Hematopoietic multipotent progenitor cell treated with erythropoietin and hydrocortisone succinate and interleukin-3 and kit ligand, for 15 days (in vitro differentiated cells): Measurements from ENCODE around the gene MYCBP2.
"Not testable (repeated sequence)": the region's sequence is repeated elsewhere in the genome, so short reads cannot be mapped to it uniquely, and the experiment has no call there.

ENCODE experiments used
- DNase-seq: peaks from one replicate; pipeline ENCODE4 v3.0.0-alpha.2; 2015; ENCODE audit warnings: low spot score

MYCBP2 gene, protein sequence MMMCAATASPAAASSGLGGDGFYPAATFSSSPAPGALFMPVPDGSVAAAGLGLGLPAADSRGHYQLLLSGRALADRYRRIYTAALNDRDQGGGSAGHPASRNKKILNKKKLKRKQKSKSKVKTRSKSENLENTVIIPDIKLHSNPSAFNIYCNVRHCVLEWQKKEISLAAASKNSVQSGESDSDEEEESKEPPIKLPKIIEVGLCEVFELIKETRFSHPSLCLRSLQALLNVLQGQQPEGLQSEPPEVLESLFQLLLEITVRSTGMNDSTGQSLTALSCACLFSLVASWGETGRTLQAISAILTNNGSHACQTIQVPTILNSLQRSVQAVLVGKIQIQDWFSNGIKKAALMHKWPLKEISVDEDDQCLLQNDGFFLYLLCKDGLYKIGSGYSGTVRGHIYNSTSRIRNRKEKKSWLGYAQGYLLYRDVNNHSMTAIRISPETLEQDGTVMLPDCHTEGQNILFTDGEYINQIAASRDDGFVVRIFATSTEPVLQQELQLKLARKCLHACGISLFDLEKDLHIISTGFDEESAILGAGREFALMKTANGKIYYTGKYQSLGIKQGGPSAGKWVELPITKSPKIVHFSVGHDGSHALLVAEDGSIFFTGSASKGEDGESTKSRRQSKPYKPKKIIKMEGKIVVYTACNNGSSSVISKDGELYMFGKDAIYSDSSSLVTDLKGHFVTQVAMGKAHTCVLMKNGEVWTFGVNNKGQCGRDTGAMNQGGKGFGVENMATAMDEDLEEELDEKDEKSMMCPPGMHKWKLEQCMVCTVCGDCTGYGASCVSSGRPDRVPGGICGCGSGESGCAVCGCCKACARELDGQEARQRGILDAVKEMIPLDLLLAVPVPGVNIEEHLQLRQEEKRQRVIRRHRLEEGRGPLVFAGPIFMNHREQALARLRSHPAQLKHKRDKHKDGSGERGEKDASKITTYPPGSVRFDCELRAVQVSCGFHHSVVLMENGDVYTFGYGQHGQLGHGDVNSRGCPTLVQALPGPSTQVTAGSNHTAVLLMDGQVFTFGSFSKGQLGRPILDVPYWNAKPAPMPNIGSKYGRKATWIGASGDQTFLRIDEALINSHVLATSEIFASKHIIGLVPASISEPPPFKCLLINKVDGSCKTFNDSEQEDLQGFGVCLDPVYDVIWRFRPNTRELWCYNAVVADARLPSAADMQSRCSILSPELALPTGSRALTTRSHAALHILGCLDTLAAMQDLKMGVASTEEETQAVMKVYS (N-terminal part only)

DNA sequence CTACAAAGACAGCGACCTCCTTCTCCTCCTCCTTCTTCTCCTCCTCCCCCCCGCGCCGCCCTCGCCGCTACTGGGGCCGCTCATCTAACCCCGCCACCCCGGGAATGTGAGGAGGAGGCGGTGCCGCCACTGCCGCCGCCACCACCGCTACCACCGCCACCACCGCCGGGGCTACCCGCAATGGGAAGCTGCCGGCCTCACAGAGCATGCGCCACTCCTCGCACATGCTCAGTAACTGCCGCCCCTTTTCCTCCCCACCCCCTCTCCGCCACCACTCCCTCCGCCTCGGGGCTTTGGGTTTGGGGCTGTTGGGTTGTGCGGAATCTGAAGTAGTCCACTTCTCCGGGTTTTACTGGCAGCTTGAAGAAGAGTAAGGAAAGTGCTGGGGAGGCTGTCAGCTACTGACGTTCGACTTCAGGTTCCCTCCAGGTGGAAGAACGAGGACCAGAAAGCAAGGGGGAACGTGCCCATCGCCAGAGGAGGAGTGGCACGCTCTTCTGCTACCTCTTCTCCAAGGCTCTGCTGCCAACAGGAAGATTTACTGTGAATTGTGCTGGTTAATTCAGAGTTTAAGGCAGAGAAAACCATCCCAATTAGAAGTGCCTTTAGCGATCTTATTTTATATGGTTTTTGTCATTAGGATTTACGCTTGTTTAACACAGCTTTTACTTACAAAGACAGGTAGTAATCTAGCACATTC lies at the start of gene MYCBP2:
MYCBP2 (minus strand) TSS at position 190 of the 700 bp plus-strand sequence. CDS start 319 bp downstream, outside the sequence.
- DNase-seq = peak; percentile 95

DNA sequence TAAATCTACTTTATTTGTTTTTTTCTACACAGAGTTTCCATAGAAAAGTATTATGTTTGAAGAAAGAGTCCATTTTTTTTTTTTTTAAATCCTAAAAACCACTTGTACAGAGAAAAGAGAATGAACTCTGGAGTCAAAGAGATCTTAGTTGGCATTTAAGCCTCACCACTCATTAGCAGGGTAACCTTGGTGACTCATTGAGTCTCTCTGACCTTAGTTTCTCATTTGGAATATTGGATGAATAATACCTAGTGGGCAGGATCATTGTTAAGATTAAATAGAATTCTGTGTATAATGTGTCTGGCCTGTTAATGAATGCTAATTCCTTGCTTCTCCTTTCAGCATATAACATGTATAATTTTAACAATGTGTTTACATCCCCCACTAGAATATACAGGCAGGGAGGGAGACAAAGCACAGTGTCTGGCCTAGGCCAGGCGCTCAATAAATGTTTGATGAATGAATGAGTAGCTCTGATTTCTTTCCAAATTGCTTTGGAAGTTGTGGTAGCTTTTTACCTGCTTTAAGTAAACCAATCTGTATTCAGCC lies 48.7 kb upstream of the MYCBP2 start:
- no peak for DNase-seq

DNA sequence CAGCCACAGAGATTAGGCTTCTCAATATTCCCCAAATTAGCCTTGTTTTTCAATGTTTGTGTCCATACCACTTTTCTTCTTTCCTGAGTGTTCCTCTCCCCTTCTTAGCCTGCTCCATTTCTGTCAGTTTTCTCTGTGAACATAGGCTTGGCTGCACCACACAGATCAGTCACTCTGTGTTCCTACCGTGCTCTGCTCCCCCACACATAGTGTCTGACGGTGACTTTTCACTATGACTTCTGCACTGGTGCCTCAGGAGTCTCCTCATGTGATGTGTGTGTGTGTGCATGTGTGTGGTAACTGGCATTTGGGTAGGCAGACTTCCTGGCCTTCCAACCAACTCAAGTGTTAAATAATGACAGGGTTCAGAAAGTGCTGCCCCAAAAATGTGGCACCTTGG lies 47.9 kb upstream of the MYCBP2 start:
- no peak for DNase-seq

DNA sequence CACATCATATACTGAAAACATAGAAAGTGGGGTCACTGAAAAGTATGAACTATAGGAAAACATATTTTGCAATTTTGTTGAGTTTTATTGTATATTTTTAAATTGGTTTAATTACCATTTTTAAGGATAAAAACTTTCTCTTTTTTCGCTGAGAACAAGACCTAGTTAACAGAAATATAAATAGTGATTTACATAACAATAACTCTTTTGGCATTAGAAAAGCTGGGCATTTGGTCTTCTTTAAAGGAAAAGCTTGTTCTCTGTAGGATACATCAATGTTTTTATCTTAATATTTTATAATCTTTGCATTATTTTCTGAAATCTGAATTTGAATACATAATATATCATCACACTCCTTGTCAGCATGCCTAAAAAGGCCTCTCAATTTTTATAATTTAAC lies 47.4 kb upstream of the MYCBP2 start:
- no peak for DNase-seq

DNA sequence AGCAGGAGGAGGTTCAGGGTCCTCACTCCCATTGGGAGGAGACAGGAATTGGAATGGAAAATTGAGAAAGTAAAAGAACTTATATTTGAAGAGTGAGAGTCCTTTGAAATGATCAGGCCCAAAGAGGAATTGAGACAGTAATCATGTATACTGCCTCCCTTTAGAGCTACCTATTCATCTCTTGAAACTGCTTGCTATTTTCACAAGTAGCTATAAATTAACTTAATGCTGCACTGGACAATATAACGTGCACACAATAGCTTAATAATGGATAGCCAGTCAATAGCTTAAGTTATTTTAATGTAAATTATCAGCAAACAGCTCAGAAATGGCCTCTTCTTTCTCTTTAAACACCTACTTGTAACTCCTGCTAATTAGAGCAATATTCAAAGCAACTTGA lies 46.6 kb upstream of the MYCBP2 start:
- DNase-seq = no peak

DNA sequence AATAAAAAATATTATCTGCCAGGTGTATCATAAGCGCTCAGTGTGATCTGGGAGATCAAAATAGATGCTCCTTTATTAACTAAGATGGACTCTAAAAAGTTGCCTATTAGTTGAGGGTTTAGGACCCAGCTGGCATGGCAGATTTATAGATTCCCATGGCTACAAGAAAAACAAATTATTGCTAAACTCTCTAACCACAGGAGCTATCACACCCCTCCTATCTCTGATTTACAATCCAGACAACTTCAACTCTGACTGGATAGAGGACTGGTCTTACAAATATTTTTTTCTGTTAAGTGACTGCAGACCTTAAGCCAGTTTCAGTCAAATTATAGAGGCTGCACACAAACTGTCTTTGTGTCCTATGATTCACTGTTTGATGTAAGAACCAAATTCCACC lies 45.4 kb upstream of the MYCBP2 start:
- DNase-seq = no peak

DNA sequence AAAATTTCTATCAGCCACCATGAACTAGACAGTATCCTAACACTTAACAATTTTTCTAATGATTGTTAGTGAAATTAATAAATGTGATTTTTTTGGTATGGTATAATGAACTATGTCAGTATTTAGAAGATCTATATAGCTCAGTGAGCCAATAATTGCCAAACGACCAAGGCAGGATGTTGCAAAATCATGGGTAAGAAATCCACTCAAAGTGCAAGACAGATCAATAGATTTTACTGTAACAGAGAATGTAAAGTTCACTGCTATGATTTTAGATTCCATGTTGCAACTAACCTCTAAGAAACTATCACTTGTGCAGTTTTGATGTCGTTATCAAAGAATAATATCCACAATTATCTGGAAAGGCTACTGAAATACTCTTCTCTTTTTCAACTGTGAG lies 44.0 kb upstream of the MYCBP2 start:
- DNase-seq = no peak

DNA sequence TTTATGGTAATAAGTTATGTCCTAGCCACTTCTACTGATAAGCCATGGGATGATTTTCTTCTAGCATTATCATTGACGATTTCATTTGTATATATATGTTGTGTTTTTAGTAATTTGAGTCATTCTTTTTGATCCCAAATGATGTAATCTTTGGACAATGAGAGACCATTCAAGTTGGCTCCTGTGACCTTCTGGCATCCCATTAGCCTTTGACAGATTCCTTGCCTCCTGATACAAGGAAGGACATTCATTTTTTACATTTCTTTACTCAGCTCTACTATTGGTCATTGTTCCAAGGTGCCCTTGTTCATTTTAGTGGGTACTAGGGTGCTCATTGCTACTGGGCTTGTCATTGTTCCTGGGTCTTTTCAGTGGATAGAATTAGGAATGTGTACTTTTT lies 35.3 kb upstream of the MYCBP2 start:
- no peak for DNase-seq

DNA sequence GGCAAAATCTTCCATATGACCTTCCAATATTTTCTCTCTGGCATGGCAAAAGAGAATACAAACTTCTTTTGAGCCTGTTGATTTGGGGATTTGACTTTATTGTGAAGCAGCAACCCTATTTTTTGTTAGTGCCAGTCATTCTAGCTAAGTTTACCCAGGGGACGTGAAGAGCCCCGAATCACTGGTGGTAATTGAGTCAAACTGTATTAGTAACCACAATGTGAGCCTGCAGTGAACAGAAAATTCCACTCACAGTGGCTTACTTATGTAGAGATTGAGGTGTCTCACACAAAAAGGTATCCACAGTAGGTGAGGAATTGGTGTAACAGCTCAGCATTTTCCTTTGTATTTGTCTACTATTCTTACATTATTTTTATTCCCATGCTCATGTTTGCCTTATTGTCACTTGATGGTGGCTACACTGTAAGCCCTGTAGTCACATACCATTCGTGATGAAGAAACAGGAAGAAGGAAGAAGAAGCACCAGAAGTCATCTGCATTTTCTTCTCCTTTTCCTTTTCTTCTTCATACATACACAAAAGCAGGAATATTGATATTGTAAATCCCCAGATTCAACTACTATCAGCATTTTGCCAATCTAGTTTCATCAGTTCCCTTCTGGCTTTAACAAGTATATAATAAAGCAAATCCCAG lies 33.3 kb upstream of the MYCBP2 start:
- DNase-seq = no peak

DNA sequence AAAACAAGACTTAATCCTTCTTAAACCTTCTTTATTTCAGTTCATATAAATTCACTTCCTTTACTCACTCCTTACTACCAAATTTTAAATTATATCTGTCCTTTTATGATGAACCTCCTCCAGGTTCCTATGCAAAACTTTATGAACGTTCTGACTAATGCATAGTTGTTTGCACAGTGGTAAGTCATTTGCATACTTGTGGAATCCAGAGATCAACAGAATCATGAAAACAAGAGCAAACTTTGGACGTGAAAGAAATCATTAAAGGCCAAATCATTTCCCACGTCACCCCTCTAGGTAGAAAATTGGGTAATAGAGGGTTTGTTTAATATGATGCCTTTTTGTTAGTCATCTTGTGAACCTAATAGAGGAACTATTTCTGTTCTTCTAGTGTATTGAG lies 32.3 kb upstream of the MYCBP2 start:
- no peak for DNase-seq

DNA sequence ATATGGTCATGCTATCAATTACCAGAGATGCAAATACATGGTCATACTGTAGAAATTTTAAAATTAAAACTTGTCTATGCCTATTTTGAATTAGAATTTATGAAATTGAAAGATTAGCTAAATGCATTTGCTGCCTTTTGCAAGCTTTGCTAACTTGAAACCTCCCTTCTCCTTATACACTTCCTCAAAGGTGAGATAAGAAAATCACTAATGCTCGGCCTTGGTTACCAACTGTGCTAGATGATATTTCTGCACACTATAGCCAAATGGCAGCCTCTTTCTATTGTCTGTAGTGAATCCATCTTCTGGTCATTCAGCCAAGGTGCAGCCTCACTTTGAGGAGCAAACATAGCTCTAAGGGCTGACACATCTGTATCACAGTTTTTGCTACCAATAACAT lies 31.1 kb upstream of the MYCBP2 start:
- DNase-seq = no peak

DNA sequence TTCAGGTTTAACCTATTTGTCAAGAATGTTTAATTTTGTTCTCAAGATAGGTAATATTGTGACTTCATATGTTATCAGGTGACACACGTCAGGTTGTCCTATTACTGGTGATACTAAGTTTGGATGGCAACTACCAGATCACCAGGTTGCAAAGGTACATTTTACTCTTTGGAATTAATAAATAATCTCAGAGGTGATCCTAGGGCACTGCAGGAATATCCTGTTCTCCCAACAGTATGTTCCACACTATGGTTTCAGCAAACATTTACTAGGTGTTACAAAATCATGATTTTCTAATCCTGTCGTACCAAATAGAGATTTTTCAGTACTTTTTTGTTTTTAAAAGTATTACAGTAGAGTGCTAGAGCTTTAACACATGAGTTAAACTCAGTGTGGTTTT lies 29.3 kb upstream of the MYCBP2 start:
- no peak for DNase-seq

DNA sequence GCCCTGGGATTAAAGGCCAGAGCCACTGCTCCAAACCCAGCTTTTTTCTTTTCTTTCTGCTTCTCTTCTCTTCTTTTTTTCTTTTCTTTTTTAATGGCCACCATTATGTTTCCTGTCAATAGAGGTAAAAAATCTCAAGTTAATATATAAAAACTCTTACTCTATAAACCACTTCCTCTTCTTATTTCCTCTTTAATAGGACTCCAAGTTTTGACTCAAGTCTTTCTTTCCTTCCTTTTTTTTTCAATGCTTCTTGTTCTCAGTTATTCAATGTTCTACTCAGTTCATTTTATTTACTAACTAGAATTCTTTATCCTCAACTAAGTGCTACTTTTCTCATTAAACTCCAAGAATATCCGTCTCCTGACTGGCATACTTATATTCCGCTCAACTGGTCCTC lies 27.1 kb upstream of the MYCBP2 start:
- no peak for DNase-seq

DNA sequence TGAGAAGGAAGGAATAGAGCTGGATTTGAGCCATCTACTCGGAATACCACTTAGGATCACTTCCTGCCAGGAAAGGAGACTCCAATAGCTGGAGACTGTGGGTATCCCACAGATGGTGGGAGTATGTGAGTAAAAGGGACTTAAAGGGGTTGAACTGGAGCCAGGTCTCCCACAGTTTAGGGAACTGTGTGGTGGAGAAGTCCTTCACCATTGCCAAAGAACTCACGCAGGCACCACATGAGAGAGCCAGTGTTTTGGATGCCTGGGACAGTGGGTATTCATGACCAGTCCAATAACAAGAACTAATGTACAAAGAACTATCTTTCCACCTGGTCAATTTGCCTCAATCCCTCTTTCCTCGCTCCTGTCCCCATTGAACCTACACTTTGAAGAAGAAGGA lies 24.4 kb upstream of the MYCBP2 start:
- DNase-seq = no peak

DNA sequence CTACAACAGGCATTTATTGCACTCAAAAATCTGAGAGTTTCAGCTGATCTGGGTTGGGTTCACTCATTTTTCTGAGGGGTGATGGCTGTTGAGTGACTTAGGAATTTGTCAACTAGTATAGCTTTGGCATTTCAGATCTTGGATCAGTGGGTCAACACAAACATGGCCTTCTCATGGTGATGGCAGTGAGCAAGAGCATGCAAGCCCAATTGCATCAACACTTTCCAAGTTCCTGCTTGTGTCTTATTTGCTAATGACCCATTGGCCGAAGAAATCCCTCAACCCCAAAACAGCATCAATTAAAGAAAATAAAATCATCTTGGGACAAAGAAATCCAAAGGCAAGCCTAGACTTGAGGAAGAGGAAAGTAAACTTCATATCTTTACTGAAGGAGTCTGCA lies 23.9 kb upstream of the MYCBP2 start:
- no peak for DNase-seq

DNA sequence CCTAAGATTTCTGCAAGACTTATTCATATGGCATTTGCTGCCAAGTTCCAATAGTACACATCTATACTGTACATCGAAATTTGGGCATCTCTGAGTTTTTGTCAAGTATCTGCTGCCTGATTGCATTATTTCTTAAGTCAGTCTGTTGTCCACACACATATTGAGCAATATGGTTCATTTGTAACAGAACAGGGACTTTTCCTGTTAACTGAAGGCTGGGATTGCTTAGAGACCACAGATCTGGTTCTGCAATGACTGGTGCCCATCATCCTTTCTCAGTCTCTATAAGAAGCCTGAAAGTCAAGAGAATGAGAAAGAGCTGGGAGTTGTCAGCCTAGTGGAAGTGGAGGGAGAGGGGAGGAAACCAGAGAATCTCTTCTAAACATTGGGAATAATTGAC lies 22.5 kb upstream of the MYCBP2 start:
- DNase-seq = no peak

DNA sequence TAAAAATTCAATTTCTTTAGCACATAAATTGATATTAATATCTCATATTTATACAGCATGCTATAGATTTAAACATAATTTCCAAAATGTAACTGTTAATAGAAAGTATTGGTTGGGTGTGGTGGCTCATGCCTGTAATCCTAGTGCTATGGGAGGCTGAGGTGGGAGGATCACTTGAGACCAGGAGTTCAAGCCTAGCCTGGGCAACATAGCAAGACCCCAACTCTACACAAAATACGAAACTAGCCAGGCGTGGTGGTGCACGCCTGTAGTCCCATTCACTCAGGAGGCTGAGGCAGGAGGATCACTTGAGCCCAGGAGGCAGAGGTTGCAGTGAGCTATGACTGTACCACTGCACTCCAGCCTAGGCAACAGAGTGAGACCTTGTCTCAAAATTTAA lies 20.5 kb upstream of the MYCBP2 start:
- DNase-seq = not testable (repeated sequence)

DNA sequence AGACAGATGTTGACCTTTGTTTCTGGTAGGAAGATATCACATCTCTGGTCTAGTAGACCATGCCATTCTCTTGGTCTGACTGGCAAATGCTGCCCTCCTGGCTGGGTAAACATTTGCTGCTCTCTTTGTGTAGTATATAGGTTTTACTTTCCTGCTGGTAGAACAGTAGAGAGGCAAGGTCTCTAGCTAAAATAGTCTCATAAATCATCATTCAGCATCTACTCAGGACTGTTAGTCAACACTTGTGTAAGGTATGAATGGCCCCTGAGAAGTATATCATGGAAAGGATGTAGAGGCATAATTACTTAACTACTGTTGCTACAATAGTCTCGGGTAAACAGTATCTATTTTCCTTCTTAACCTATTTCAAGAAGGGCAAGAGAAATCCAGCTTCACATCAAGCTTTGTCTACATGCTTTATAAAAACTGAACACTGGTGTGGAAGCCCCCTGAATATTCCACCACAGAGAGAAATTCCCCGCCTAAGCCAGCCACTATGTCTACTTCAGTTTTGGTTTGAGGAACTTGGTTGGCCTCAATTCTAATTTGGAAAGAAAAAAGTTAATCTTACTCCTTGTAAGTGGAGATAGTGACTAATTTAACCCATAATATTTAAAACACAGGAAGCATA lies 18.4 kb upstream of the MYCBP2 start:
- no peak for DNase-seq

DNA sequence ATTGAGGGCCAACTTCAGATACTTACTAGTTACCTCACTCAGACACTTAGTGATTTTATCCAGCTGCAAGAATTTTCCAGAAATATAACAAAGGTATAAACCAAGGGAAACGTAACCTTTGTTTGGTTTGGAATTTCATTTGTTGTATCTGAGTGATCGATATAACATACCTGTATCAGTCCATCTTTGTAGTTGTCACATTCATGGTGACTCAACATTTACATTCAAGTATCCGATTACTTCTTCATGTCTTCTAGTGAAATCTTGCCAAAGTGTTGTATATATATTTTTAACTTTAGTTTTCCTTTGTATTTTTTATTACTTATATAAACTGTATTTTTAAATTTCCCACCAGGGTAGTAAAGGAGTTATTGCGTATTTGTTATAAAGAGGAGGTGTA lies 16.9 kb upstream of the MYCBP2 start:
- no peak for DNase-seq

DNA sequence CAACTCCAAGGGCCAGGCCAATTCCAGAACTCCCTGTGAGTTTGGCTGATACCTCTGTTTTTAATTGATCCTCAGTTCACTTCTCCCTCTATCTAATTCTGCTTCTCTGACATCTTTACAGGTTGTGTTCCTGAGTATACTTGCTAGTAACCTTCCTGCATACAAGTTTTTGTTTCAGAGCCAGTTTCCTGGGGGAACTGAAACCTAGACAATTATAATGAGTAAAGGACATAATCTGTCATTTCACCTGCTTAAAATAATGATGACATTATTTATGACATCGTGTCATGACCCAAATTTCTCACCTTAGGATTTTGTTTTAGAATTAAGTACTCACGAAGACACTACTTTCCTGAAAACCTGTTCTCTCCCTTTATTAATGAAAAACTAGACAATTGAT lies 12.5 kb upstream of the MYCBP2 start:
- no peak for DNase-seq

DNA sequence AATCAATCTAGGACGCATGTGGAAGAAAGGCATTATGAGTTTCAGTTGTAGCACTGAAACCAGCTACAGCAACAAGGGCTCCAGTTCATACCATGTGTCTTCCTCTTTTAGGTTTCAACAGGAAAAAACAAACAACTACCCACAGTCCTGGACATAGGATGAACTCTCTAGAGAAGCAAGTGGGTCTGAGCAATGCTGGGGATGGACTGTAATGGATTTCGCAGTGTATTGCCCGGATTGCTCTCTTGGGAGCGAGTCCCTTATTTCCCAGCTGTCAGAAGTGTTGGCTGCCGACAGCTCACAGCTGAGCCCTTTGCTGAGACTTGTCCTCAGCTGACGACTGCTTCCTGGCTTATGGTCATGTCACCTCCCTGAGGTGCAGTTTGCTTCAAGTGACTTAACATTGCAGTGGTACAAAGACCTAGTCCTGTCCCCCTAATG lies 12.1 kb upstream of the MYCBP2 start:
- no peak for DNase-seq
